ENCODE results near the gene PAX5.

DNA sequence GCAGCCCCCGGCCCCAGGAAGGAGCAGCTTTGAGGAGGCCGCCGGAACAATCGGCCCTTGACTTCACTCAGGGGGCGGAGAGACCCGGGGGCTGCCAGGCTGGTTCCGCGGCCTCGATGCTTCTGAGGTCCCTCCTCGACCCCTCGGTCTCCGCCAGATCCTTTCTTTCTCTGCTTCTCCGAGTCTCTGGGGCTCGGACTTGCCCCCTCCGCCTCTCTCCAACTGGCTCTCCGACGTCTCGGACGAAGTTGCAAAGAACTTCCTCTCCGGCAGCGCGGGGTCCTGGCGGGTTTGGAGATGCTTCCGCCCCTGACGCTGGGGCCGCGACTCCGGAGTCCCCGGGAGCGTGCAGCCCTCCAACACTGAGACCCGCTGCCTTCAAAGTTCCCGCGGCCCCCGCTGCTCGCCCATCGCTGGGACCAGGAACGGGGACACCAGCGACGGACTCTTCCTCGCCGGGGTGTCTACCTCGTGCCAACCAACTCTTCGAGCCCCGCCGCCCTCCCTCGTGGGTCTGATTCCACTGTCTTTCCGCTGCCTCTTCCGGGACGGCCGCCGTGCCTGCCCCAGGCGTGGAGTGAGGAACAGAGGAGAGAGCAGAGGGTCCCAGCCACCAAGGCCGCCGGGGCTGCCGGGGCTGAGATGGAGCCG lies 7.0 kb downstream of the PAX5 start:
- TF ChIP-seq EZH2phosphoT487 (IDR thresholded peaks at IDR 0.05; ENCODE audit: borderline replicate concordance, low read depth, low read length) (no peak), CTCF (conservative IDR thresholded peaks at IDR 0.05; ENCODE audit: low read length) (no peak)
